Measurements from ENCODE around the gene CENPE. TPM values are rescaled to one million over a fixed set of nuclear protein-coding genes. Genes with fewer than 3 reads are reported as not detected.

The CENPE gene
- total RNA-seq, 6 experiments from 2014 or later, result 0.63 to 1.7 (median 0.93) TPM; not detected in 1

- no peaks in the 10 kb centered on the region for H3K4me1 ChIP-seq
- ATAC-seq, result no peak
- H3K4me3 ChIP-seq, result no peak overlapping the region
- TF ChIP-seq POLR2A (IDR thresholded peaks at IDR 0.05), result no peak
- TF ChIP-seq CTCF (IDR thresholded peaks at IDR 0.05), result no peak
- intact Hi-C loops (cut with DNase I), result no loop called here
- DNase-seq, result no peak
- H3K36me3 ChIP-seq, result no peaks in the 10 kb centered on the region
- no peaks in the 10 kb centered on the region for H3K9me3 ChIP-seq
- no peaks in the 10 kb centered on the region for H3K27me3 ChIP-seq
- H3K27ac ChIP-seq, result no peak overlapping the region
- 96% methylated on average over 2 of the region's 2 CpGs for WGBS (ENCODE audit: insufficient coverage, low coverage, low lambda C conversion rate, missing lambda C conversion rate)
These were observed 36.0 kb downstream of the CENPE start for GRCh38 chr4:103162176-103162575.

- Histone ChIP-seq H3K27ac (no peak overlapping the region), H3K4me1 (no peaks in the 10 kb centered on the region), H3K36me3 (no peaks in the 10 kb centered on the region), H3K4me3 (no peak overlapping the region), H3K9me3 (no peaks in the 10 kb centered on the region), H3K27me3 (no peaks in the 10 kb centered on the region)
- intact Hi-C loops (cut with DNase I), result no loop called here
- no peak for TF ChIP-seq CTCF (IDR thresholded peaks at IDR 0.05)
- TF ChIP-seq POLR2A (IDR thresholded peaks at IDR 0.05), result no peak
- WGBS (ENCODE audit: insufficient coverage, low coverage, low lambda C conversion rate, missing lambda C conversion rate), result 81% methylated on average over 4 of the region's 4 CpGs
- DNase-seq (no peak), ATAC-seq (no peak)
These were observed 39.4 kb downstream of the CENPE start for GRCh38 chr4:103158760-103159159.

GRCh38 chr4:103156106-103156505 is 42.0 kb downstream of the CENPE start:
- no peak for DNase-seq
- Histone ChIP-seq H3K9me3 (no peaks in the 10 kb centered on the region), H3K36me3 (no peaks in the 10 kb centered on the region), H3K4me3 (no peak overlapping the region), H3K27ac (no peak overlapping the region), H3K27me3 (no peaks in the 10 kb centered on the region), H3K4me1 (no peaks in the 10 kb centered on the region)
- TF ChIP-seq CTCF (IDR thresholded peaks at IDR 0.05) (no peak), POLR2A (IDR thresholded peaks at IDR 0.05) (no peak)
- 68% methylated on average over 3 of the region's 3 CpGs for WGBS (ENCODE audit: insufficient coverage, low coverage, low lambda C conversion rate, missing lambda C conversion rate)
- intact Hi-C loops (cut with DNase I), result no loop called here
- ATAC-seq, result peak in 1 of 4 donors; percentile 45

- no peak overlapping the region for H3K27ac ChIP-seq
- ATAC-seq (no peak), DNase-seq (no peak)
- 81% methylated on average over 3 of the region's 3 CpGs for WGBS (ENCODE audit: insufficient coverage, low coverage, low lambda C conversion rate, missing lambda C conversion rate)
- H3K9me3 ChIP-seq, result no peaks in the 10 kb centered on the region
- intact Hi-C loops (cut with DNase I), result no loop called here
- H3K36me3 ChIP-seq, result no peaks in the 10 kb centered on the region
- H3K4me1 ChIP-seq, result no peaks in the 10 kb centered on the region
- no peak overlapping the region for H3K4me3 ChIP-seq
- no peak for TF ChIP-seq POLR2A (IDR thresholded peaks at IDR 0.05)
- no peak for TF ChIP-seq CTCF (IDR thresholded peaks at IDR 0.05)
- H3K27me3 ChIP-seq, result no peaks in the 10 kb centered on the region
These were observed 45.8 kb downstream of the CENPE start for GRCh38 chr4:103152381-103152780.

- Histone ChIP-seq H3K36me3 (no peaks in the 10 kb centered on the region), H3K9me3 (no peaks in the 10 kb centered on the region), H3K4me1 (no peaks in the 10 kb centered on the region), H3K27me3 (no peaks in the 10 kb centered on the region), H3K4me3 (no peak overlapping the region), H3K27ac (no peak overlapping the region)
- ATAC-seq, result no peak
- no peak for TF ChIP-seq CTCF (IDR thresholded peaks at IDR 0.05)
- no peak for TF ChIP-seq POLR2A (IDR thresholded peaks at IDR 0.05)
- DNase-seq, result no peak
- intact Hi-C loops (cut with DNase I), result no loop called here
- WGBS (ENCODE audit: insufficient coverage, low coverage, low lambda C conversion rate, missing lambda C conversion rate), result 90% methylated on average over 1 of the region's 1 CpG
These were observed 47.5 kb downstream of the CENPE start for GRCh38 chr4:103150677-103151076.
